ENCODE results near the gene APOA1. TPM values are rescaled to one million over a fixed set of nuclear protein-coding genes. Genes with fewer than 3 reads are reported as not detected.
A peak's percentile ranks its signal among the peaks of the same experiment; 100 is the strongest.

APOA1 gene
- total and polyA plus RNA-seq, 2 donors (not counting 3 experiments of a cell fraction or from before 2014, with no cell fraction given) = not detected

GRCh38 chr11:116793772-116794097, 43.7 kb downstream of the APOA1 start:
- Histone ChIP-seq H4K20me1 (replicated peaks; ENCODE audit: control insufficient read depth, extremely low read depth, insufficient read depth, low read length) (no peaks in the 10 kb centered on the region), H3K79me2 (ENCODE audit: control insufficient read depth, insufficient read depth, low read length) (no peaks in the 10 kb centered on the region), H2AFZ (ENCODE audit: low read depth, low read length) (peak overlapping the region; percentile 55), H3K4me1 (ENCODE audit: control insufficient read depth, extremely low read depth, insufficient read depth, low read length) (no peaks in the 10 kb centered on the region), H3K27ac (ENCODE audit: insufficient read depth, low read depth, low read length) (no peak overlapping the region), H3K9ac (replicated peaks; ENCODE audit: extremely low read depth, insufficient read depth, low read length) (no peak overlapping the region), H3K36me3 (ENCODE audit: control insufficient read depth in 2 of 2, extremely low read depth in 1 of 2, insufficient read depth in 2 of 2, low read length in 2 of 2) (no peaks in the 10 kb centered on the region), H3K4me3 (replicated peaks in 1 of 3; ENCODE audit: insufficient read depth in 1 of 3, low read depth in 1 of 3, low read length in 3 of 3) (no peak overlapping the region), H3K27me3 (ENCODE audit: control insufficient read depth in 2 of 2, insufficient read depth in 2 of 2, low read length in 2 of 2) (no peaks in the 10 kb centered on the region), H3K4me2 (ENCODE audit: insufficient read depth, low read length) (no peak overlapping the region), H3K9me3 (replicated peaks; ENCODE audit: control insufficient read depth, insufficient read depth, low read length) (no peaks in the 10 kb centered on the region), H3K9me1 (replicated peaks; ENCODE audit: control insufficient read depth, extremely low read depth, insufficient read depth, low read length) (no peaks in the 10 kb centered on the region)
- FAIRE-seq (no peak), DNase-seq (ENCODE audit: low read depth, low spot score) (no peak)
- no peak for TF ChIP-seq GATA2 (IDR thresholded peaks at IDR 0.05; ENCODE audit: insufficient read depth, insufficient read length, low read depth, low read length)
- dilution Hi-C loops (cut with MboI; ENCODE audit: extremely low pct_ligation_motif_present, low sequenced_read_pairs) (no loop called here), intact Hi-C loops (cut with micrococcal nuclease) (loop anchor here (5.0 kb wide), 1 partner anchor 74 kb away; no protein-coding TSS in a partner anchor)
- BruUV-seq (replicated peaks) = no TSS peak
- ChIA-PET CTCF (interaction anchor here (1.1 to 5.5 kb wide), 7 partner anchors 42 to 435 kb away, joined by 3 to 272 read pairs (median 7); partner anchors contain the start of gene APOA1), POLR2A (no interaction called here)

- Histone ChIP-seq H4K20me1 (replicated peaks; ENCODE audit: control insufficient read depth, extremely low read depth, insufficient read depth, low read length) (no peaks in the 10 kb centered on the region), H3K36me3 (ENCODE audit: control insufficient read depth in 2 of 2, extremely low read depth in 1 of 2, insufficient read depth in 2 of 2, low read length in 2 of 2) (no peaks in the 10 kb centered on the region), H3K9ac (replicated peaks; ENCODE audit: extremely low read depth, insufficient read depth, low read length) (no peak overlapping the region), H3K9me1 (replicated peaks; ENCODE audit: control insufficient read depth, extremely low read depth, insufficient read depth, low read length) (no peaks in the 10 kb centered on the region), H3K4me1 (ENCODE audit: control insufficient read depth, extremely low read depth, insufficient read depth, low read length) (peaks cover 5% of the 10 kb centered on the region), H3K79me2 (ENCODE audit: control insufficient read depth, insufficient read depth, low read length) (no peaks in the 10 kb centered on the region), H3K27me3 (ENCODE audit: control insufficient read depth in 2 of 2, insufficient read depth in 2 of 2, low read length in 2 of 2) (no peaks in the 10 kb centered on the region), H3K4me2 (ENCODE audit: insufficient read depth, low read length) (no peak overlapping the region), H3K4me3 (replicated peaks in 1 of 3; ENCODE audit: insufficient read depth in 1 of 3, low read depth in 1 of 3, low read length in 3 of 3) (no peak overlapping the region), H2AFZ (ENCODE audit: low read depth, low read length) (peak overlapping the region; percentile 55), H3K27ac (ENCODE audit: insufficient read depth, low read depth, low read length) (no peak overlapping the region), H3K9me3 (replicated peaks; ENCODE audit: control insufficient read depth, insufficient read depth, low read length) (no peaks in the 10 kb centered on the region)
- FAIRE-seq (no peak), DNase-seq (ENCODE audit: low read depth, low spot score) (no peak)
- CTCF ChIA-PET = interaction anchor here (1.1 to 5.5 kb wide), 8 partner anchors 8 to 436 kb away, joined by 3 to 272 read pairs (median 7); partner anchors contain the start of gene APOA1
- POLR2A ChIA-PET = interaction anchor here (1.0 kb wide), 1 partner anchor 313 kb away, joined by 5 read pairs; no protein-coding TSS in a partner anchor
- no TSS peak for BruUV-seq (replicated peaks)
- intact Hi-C loops (cut with micrococcal nuclease) = loop anchor here (5.0 kb wide), 1 partner anchor 74 kb away; no protein-coding TSS in a partner anchor
- dilution Hi-C loops (cut with MboI; ENCODE audit: extremely low pct_ligation_motif_present, low sequenced_read_pairs) = no loop called here
- TF ChIP-seq FOS (IDR thresholded peaks at IDR 0.05; ENCODE audit: borderline replicate concordance, insufficient read depth, low read length) = peak; percentile 71
- TF ChIP-seq JUN (IDR thresholded peaks at IDR 0.05; ENCODE audit: borderline replicate concordance, insufficient read depth, insufficient read length, low read depth) = no peak
Observed at GRCh38 chr11:116792869-116793771, 44.3 kb downstream of the APOA1 start.

Data from endothelial cell of umbilical vein (primary cell).